ENCODE measurements around the gene PCDHGA2.
"Not testable (repeated sequence)": the region's sequence is repeated elsewhere in the genome, so short reads cannot be mapped to it uniquely, and the experiment has no call there.

Gene PCDHGA2

GRCh38 chr5:141349917-141350619 lies 11.5 kb downstream of the PCDHGA2 start, which contains the start of gene PCDHGB1:
Gene PCDHGB1 (plus strand): TSS chr5:141350099. CDS start chr5:141350261, 162 bp downstream.
- DNase-seq, result no peak

GRCh38 chr5:141351591-141351990 lies 13.0 kb downstream of the PCDHGA2 start:
- no peak for DNase-seq

DNA sequence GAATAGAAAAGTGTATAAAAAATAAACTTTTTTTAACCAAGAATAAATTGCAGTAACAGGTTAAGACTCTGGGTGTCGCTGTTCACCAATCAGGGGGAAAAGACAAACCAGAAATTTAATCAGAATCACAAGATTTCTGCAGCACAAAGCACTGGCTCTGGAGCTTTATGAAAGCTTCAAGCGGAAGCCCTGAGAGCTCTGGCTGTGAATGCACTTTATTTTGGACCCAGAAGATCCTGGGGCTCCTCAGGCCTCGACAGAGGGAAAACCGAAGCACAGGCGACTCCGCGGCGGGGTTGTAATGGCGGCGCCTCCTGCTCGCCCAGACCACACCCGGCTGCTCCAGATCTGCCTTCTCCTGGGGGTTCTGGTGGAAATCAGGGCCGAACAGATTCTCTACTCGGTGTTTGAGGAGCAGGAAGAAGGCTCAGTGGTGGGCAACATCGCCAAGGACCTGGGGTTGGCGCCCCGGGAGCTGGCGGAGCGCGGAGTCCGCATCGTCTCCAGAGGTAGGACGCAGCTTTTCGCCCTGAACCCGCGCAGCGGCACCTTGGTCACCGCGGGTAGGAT lies 16.4 kb downstream of the PCDHGA2 start, which contains the start of gene PCDHGA4:
Gene PCDHGA4, plus strand, starts transcription at position 122 of the 570 bp plus-strand sequence. Its CDS starts 87 bp downstream, at position 209.
- no peak for DNase-seq

GRCh38 chr5:141355641-141356040 lies 17.1 kb downstream of the PCDHGA2 start:
- no peak for DNase-seq

DNA sequence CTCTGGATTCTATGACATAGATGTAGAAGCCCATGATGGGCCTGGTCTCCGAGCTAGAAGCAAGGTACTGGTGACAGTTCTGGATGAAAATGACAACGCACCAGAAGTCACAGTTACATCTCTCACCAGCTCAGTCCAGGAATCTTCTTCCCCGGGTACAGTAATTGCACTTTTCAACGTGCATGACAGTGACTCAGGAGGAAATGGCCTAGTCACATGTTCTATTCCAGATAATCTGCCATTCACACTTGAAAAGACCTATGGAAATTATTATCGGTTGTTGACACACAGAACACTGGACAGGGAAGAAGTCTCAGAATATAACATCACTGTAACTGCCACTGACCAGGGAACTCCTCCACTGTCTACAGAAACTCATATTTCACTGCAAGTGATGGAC lies 17.6 kb downstream of the PCDHGA2 start:
- DNase-seq, result no peak

DNA sequence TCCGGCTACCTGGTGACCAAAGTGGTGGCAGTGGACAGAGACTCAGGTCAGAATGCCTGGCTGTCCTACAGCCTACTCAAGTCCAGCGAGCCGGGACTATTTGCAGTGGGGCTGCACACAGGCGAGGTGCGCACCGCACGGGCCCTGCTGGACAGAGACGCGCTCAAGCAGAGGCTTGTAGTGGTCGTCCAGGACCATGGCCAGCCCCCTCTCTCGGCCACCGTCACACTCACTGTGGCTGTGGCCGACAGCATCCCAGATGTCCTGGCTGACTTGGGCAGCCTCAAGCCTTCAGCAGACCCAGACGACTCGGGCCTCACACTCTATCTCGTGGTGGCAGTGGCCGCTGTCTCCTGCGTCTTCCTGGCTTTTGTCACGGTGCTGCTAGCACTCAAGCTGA lies 18.4 kb downstream of the PCDHGA2 start:
- no peak for DNase-seq

GRCh38 chr5:141359790-141360426 lies 21.3 kb downstream of the PCDHGA2 start, which contains the start of gene PCDHGB2:
Gene PCDHGB2 (plus strand): TSS chr5:141359994. CDS start chr5:141360136, 142 bp downstream.
- no peak for DNase-seq

GRCh38 chr5:141360685-141361084 lies 22.1 kb downstream of the PCDHGA2 start:
- no peak for DNase-seq

DNA sequence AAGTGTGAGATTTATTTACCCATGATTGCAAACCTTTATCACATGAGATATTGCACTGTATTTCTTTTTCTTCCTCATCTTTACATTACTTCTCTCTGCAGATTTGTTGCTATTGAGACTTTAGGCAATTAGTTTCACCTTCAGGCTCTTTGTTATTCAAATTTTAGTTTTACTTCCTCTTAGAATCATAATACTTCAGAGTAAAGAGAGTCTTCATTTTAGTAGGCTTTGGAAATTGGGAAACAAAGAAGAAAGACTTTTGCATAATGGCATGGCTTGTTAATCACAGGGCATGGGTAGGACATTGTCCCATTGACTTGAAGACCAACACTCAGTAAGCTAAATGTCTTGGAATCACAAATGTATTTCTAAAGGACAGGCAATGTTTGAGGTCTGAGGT lies 24.2 kb downstream of the PCDHGA2 start:
- no peak for DNase-seq

- DNase-seq, result no peak
Observed at GRCh38 chr5:141363952-141364660, 25.5 kb downstream of the PCDHGA2 start, which contains the start of gene PCDHGA5. Gene PCDHGA5 (plus strand): TSS chr5:141364162. CDS start chr5:141364331, 169 bp downstream.

- DNase-seq, result no peak
Observed at GRCh38 chr5:141366016-141366896, 27.7 kb downstream of the PCDHGA2 start.

GRCh38 chr5:141369994-141370848 lies 31.7 kb downstream of the PCDHGA2 start, which contains the start of gene PCDHGB3:
Gene PCDHGB3 (plus strand): TSS chr5:141370242. CDS start chr5:141370395, 153 bp downstream.
- no peak for DNase-seq

DNA sequence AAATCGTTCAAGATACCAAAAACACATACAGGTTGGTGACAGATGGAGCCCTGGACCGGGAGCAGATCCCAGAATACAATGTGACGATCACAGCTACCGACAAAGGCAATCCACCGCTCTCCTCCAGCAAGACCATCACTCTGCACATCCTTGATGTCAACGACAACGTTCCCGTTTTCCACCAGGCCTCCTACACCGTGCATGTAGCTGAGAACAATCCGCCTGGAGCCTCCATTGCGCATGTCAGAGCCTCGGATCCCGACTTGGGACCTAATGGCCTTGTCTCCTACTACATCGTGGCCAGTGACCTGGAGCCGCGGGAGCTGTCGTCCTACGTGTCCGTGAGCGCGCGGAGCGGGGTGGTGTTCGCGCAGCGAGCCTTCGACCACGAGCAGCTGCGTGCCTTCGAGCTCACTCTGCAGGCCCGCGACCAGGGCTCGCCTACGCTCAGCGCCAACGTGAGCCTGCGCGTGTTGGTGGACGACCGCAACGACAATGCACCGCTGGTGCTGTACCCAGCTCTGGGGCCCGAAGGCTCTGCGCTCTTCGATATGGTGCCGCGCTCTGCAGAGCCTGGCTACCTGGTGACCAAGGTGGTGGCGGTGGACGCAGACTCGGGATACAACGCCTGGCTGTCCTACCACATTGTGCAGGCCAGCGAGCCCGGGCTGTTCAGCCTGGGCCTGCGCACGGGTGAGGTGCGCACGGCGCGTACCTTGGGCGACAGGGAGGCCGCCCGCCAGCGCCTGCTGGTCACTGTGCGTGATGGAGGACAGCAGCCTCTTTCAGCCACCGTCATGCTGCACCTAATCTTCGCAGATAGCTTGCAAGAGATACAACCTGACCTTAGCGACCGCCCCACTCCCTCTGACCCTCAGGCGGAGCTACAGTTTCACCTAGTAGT lies 33.3 kb downstream of the PCDHGA2 start:
- DNase-seq, result no peak

DNA sequence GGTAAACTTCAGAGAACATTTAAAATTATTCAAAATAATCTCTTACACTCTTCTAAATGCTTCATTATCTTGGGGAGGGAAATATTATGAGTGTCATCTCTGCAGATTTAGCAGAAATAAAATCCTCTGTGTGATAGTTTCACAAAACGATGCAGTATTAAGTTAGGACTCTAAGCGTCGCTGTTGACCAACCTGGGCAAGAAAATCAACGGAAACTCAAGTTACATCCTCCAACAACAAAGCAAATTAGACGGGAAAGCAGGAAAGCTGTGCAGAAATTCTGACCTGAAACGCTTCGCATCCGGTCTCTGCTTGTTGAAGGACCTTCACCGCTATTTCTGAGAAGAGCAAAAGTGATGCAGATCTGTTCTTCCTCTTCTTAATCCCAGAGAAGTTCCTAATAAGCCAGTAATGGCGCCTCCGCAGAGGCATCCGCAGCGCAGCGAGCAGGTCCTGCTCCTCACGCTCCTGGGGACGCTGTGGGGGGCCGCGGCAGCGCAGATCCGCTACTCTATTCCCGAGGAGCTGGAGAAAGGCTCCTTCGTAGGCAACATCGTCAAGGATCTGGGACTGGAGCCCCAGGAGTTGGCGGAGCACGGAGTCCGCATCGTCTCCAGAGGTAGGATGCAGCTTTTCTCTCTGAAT lies 35.2 kb downstream of the PCDHGA2 start, which contains the start of gene PCDHGA6:
Gene PCDHGA6, plus strand, starts transcription at position 219 of the 645 bp plus-strand sequence. Its CDS starts 193 bp downstream, at position 412.
- no peak for DNase-seq

GRCh38 chr5:141374627-141375026 lies 36.1 kb downstream of the PCDHGA2 start:
- DNase-seq, result no peak

GRCh38 chr5:141375444-141376155 lies 37.0 kb downstream of the PCDHGA2 start:
- DNase-seq, result not testable (repeated sequence)

- DNase-seq, result no peak
Observed at GRCh38 chr5:141382469-141383294, 44.1 kb downstream of the PCDHGA2 start, which contains the start of gene PCDHGA7. Gene PCDHGA7 (plus strand): TSS chr5:141382742. CDS start chr5:141382900, 158 bp downstream.
